Glomerular endothelial cell (primary cell): ENCODE measurements around the gene FAM98C. TPM values are rescaled to one million over a fixed set of nuclear protein-coding genes. Genes with fewer than 3 reads are reported as not detected.
"Not testable (repeated sequence)": the region's sequence is repeated elsewhere in the genome, so short reads cannot be mapped to it uniquely, and the experiment has no call there.

Experiments
- DNase-seq: peaks from one replicate; pipeline ENCODE4 v3.0.0-alpha.2; 2011; ENCODE audit warnings: low read depth, low spot score; ENCODE audit errors: extremely low read depth
- total RNA-seq: library from RNA; depleted of rRNA; stranded (reverse); fragments of >200 nt; gene quantifications from 2 replicates; pipeline ENCODE4 v1.2.3, GENCODE V29; 2015

The FAM98C gene
- total RNA-seq, 1 donor from 2014 or later, result 20.3 TPM

DNA sequence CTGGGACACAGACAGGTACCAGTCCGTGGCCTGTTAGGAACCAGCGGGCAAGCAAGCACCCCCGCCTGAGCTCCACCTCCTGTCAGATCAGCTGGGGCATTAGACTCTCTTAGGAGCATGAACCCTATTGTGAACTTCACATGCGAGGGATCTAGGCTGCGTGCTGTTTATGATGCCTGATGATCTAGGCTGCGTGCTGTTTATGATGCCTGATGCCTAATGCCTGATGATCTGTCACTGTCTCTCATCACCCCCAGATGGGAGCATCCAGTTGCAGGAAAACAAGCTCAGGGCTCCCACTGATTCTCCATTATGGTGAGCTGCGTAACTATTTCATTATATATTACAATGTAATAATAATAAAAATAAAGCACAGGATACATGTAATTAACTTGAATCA is 19.5 kb downstream of the FAM98C start:
- DNase-seq, result no peak

DNA sequence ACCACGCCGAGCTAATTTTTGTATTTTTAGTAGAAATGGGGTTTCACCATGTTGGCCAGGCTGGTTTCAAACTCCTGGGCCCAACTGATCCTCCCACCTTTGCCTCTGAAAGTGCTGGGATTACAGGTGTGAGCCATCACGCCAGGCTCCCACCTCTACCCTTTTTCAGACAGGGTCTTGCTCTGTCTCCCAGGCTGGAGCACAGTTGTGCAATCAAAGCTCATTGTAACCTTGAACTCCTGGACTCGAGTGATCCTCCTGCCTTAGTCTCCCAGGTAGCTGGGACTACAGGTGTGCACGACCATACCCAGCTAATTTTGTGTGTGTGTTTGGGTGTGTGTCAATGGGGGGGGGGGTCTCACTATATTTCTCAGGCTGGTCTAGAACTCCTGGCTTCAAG is 21.4 kb downstream of the FAM98C start:
- DNase-seq, result no peak

DNA sequence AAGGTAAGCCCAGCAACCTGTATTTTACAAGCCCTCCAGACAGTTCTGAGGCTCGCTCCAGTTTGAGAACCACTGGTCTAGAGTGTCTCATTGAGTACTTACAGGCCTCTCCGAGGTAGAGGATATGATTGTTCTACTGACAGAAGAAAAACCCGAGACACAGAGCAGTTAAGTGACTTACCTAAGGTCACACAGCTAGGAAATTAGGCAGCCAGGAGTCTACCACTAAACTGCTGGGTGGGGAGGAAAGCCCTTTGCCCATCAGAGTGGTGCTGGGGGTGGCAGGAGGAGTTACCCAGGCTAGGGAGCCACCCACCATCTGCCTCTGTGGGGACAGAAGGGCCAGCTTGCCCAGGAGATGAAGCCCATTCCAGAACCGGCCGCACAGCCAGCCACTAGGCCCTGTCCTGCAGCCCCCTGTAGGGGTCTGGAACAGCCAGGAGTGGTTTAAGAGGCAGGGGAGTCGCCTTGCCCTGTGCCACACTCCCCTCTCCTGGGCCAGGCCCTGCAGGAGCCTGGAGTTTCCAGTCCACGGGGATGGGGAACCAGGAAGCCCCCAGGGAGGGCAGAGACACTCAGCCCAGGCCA is 22.4 kb downstream of the FAM98C start:
- no peak for DNase-seq

DNA sequence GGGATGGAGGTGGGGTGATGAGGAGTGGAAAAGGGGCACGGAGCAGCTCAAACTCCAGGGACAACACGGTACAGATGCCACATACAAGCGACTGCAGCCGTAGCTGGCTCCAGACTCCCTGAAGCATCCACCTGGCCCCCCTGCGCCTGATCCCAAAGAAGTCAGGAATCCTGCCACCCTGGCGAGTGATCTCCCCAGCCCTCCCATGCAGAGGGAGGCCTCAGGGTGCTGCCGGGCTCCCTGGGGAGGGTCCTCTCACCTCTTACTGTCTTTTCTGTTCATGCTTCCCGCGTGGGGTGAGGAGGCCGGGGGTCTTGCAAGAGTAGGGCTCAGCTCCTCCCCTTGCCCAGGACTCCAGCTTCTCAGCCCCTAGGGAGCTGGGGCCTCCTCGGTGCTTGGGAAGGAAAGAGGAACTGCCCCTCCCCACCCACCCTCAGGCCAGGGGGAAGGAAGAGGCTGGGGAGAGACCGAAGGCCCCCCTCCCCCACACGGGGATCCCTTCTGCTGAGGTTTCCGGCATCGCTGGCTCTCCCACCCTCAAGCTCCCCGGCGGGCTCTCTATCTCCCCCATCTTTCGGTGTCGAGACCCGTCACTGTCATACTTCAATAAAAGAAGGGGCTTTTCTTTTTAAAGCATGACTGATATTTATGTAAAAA is 23.0 kb downstream of the FAM98C start, which contains the start of gene RASGRP4:
TSS of gene RASGRP4 (minus strand) at position 410 of the 657 bp plus-strand sequence. CDS start at position 282, 128 bp downstream.
- no peak for DNase-seq

DNA sequence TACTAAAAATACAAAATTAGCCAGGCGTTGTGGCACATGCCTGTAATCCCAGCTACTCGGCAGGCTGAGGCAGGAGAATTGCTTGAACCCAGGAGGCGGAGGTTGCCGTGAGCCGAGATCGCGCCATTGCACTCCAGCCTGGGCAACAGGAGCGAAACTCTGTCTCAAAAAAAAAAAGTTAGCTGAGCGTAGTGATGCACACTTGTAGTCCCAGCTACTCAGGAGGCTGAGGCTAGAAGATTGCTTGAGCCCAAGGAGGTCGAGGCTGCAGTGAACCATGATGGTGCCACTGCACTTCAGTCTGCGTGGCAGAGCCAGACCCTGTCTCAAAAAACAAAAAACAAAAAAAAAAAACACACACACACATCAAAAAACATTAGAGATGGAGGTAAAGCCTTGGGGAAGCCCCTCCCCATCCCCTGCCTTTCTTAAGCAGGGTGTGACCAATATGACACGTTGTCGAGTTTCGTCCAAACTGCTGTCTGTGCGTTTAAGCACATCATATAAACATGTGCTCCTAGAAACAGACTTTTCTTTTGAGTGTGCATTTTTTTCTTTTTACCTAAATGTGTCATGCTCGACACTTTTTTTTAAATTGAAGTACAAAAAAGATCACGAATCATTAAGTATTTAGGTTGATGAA is 24.3 kb downstream of the FAM98C start:
- DNase-seq, result not testable (repeated sequence)

DNA sequence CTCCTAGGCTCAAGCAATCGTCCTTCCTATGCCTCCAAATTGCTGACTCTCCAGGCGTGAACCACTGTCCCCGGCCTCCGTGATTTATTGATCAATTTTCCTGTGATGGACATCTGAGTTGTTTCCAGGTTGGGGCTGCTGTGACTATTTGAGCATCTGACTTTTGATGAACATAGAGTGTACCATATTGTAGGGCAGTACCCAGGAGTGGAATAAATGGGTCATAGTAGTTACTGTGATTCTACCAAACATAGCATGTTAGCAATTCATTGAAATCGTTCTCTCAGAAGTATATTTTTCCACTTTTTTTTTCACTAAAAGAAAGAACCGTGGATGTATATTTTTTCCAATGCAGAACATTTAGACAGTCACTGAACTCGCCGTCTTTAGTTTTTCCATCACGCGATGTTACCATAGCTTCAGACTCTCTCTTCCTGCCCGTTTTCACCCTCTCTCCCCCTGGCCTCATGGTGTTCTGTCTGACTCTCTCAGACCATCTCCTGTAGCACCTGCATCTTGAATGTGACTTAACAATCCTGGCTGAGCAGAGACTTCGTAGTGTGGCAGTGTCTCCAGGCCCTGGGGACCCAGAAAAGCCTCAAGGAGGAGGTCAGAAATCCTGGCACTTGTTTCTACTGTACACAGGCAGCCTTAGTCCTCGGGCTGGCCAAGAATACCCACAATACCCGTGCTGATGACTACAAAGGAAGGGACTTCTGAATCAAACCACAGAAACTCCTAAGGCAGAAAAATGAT is 26.3 kb downstream of the FAM98C start:
- DNase-seq, result no peak

DNA sequence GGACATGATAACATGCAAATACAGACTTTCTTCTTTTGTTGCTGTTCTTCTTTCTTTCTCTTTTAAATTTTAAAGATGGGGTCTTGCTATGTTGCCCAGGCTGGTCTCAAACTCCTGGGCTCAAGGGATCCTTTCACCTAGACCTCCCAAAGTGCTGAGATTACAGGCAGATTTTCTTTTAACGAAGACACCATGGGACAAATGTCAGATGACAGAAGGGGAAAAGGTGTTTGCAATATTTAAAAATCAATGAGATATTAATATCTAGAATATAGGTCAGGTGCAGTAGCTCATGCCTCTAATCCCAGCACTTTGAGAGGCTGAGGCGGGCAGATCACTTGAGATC is 26.9 kb downstream of the FAM98C start:
- no peak for DNase-seq

DNA sequence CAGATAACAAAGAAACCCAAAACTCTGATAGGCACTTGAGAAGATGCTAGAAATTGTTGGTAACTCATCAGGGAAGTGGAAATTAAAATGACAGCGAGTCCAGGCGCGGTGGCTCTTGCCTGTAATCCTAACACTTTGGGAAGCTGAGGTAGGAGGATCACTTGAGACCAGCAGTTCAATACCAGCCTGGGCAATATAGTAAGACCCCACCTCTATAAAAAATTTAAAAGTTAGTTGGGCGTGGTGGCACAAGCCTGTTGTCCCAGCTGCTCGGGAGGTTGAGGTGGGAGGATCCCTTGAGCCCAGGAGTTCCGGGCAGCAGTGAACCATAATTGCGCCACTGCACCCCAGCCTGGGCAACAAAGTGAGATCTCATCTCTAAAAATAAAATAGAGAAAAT is 28.0 kb downstream of the FAM98C start:
- DNase-seq, result no peak

DNA sequence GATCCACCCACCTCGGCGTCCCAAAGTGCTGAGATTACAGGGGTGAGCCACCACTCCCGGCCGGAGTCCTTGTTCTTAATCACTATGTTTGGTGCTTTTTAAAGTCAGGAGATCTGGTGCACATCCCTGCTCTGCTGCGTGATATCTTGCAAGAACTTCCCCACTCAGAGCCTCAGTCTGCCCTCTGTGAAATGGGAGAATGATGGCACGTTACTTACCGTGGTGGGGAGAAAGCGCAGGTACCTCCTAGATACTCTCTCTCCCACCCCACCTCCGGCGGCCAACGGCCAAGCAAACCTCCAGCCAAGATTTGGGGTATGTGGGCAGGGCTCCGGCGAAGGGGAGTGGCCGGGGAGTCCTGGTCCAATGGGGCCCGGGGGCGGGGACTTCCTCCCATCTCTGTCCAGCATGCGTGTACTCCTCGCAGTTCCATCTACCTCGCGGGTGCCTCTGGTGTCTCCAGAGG is 30.4 kb downstream of the FAM98C start, which contains the start of gene RYR1:
TSS of gene RYR1 (plus strand) at position 424 of the 466 bp plus-strand sequence. CDS start 139 bp downstream, outside the sequence.
- no peak for DNase-seq

DNA sequence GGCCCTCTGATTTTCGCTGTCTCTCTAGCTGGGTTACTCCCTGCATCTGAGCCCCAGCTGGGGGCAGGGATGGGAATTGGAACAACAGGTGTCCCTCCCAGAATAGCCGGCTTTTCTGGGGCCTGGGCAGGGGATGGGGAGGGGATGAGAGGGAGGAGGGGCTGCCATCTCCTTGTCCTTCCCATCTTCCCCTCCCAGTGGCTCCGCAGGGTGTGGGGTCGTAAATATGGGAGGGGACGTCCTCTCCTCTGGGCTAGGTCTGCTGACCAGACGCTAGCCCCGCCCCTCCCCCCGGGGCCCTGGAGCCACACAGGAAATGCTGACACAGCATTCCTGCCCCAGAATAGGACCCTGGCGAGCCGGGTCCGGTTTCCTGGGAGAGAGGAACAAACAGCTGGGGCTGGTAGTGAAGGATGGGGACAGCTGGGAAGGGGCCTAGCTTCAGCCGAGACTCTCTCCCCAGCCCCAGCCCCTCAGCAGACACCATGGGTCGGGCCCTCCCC is 31.7 kb downstream of the FAM98C start:
- no peak for DNase-seq

DNA sequence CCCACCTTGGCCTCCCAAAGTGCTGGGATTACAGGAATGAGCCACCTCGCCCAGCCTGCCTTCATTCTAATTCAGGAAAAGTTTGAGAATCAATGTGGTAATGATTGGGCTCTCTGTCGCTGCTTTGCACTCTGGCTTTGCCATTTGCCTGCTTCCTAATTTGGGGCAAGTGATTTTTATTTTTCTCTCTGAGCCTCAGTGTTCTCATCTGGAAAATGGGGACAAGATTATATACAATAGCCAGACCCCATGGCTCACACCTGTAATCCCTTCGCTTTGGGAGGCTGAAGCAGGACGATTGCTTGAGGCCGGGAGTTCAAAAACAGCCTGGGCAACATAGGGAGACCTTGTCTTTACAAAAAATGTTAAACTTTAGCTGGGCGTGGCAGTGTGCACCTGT is 34.4 kb downstream of the FAM98C start:
- DNase-seq, result no peak

DNA sequence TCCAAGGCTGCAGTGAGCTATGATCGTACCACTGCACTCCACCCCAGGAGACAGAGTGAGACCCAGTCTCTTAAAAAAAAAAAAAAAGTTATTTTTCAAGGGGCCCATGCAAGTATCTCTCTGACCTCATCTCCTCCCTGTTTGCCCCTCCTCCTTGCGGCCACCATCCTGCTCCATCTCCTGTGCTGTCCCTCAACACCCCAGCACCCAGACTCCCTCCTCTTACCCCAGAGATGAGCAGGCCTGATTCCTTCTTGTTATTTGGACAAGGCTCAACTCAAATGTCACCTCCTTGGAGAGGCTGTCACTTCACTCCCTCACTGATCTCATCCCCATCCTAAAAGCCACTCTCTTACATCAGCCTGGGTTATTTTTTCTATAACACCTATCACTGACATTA is 35.0 kb downstream of the FAM98C start:
- no peak for DNase-seq

DNA sequence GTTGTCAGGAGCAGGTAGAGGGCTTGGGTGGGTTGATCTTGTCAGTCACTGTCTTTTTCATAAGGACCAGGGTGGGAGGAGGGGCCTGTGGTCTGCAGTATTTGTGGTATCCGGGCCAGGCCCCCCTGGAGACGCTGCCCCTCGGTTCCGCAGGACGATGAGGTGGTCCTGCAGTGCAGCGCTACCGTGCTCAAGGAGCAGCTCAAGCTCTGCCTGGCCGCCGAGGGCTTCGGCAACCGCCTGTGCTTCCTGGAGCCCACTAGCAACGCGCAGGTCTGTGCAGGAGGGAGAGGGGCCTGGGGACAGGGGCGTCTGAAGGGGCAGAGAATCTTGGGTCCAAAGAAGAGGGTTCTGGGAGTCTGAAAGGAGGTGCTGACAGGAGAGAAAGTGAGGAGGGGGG is 37.7 kb downstream of the FAM98C start:
- DNase-seq, result no peak

DNA sequence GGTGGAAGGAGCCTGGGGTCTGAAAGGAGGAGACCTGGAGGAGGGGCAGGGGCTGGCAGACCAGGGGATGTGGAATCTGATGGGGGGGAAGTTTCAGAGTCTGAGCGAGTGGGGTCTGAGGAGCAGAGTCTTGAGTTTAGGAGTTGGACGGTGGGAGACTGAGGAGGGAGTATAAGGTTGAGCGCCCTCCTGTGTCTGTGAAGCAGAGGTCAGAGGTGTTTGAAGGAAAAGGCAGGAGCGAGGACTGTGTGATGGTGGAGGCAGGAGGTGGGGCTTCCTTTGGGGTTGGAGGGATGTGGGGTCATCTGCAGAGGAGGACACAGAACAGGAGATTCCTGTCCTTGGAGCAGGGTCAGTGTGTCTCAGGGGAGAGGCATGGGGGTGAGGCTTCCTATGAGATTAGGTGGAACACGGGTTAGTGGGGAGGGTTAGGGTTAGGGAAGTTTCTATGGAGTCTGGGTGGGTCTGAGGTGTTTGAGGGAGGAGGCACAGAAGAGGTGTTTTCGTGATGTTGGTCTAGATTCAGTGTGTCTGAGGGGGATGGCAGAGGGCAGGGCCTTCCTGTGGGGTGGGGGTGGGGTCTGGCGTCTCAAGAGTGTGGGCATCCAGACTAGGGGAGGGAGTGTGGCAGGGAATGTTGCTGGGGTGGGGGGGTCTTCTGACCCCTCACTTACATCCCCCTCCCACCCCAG is 38.9 kb downstream of the FAM98C start:
- no peak for DNase-seq

DNA sequence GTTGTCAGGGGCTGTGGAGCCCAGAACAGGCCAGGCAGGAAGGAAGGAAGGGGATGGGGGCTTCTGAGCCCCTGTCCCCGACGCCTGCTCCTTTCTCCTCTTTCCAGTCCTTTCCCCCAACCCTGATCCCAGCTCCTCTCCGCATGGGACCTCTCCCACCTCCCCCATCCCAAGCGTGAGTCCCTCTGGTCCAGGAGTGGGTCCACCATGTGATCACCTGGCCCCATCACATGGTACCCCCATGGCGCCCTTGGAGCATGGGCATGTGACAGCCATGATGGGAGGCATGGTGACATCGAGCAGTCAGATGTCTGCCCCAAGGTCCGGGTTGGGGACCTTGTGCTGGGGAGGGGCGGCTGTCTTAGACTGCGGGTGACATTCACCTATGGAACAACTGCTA is 39.8 kb downstream of the FAM98C start:
- no peak for DNase-seq

DNA sequence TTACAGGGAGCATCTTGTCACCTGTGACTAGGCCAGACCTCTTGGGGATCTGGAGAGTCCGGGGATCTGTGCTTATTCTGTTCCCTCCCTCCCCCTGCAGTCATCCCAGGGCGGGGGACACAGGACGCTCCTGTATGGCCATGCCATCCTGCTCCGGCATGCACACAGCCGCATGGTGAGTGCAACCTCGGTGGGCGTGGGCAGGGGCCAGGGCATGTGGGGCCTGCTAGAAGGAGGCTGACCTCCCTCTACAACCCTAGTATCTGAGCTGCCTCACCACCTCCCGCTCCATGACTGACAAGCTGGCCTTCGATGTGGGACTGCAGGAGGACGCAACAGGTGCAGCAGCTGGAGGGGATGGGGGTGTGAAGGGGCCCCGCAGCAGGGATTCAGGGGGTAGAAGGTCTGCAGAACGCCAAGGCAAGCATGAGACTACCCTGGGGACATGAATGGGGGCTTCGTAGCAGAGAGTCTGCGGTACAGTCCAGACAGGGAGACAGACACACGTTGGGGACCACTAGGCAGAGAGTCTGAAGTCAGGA is 40.6 kb downstream of the FAM98C start:
- no peak for DNase-seq

DNA sequence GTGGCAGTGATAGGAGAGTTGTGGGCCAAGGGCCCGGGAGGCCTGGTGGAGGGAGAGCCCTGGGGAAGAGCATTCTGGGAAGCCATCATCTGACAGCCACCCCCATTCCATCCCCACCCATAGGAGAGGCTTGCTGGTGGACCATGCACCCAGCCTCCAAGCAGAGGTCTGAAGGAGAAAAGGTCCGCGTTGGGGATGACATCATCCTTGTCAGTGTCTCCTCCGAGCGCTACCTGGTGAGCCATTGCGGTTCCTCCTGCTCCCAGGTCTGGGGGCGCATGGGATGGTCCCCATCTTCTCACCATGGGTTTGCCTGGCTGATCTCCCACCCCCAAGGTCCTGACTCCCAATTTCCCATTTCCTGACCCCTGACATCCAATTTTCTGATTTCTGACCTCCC is 41.1 kb downstream of the FAM98C start:
- no peak for DNase-seq

DNA sequence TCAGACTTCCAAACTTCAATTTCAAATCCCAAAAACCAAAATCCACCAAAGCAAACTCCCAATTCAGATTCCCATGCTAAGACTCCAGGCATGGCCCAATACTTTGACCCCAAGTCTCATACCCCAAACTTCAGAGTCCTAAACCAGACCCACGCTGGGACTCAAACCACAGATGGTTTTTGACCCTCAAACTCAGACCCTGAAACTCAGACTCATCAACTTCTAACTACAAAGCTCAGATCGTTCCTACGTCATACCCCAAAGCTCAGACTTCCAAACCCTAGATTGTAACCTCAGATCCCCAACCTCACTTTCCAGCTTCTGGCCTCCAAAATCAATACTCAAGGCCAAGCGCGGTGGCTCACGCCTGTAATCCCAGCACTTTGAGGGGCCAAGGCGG is 42.5 kb downstream of the FAM98C start:
- DNase-seq, result no peak

DNA sequence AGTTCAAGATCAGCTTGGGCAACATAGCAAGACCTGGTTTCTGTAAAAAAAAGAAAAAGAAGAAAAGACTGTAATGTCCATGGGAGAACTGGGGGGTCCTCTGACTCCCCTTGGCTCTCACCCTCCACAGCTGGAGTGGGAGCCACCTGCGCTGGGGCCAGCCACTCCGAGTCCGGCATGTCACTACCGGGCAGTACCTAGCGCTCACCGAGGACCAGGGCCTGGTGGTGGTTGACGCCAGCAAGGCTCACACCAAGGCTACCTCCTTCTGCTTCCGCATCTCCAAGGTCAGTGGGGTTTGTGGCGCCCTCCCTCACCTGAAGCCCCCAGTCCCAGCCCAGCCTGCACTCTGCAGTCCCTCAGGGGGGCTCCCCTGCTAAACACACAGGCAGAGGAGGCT is 45.3 kb downstream of the FAM98C start:
- DNase-seq, result no peak

DNA sequence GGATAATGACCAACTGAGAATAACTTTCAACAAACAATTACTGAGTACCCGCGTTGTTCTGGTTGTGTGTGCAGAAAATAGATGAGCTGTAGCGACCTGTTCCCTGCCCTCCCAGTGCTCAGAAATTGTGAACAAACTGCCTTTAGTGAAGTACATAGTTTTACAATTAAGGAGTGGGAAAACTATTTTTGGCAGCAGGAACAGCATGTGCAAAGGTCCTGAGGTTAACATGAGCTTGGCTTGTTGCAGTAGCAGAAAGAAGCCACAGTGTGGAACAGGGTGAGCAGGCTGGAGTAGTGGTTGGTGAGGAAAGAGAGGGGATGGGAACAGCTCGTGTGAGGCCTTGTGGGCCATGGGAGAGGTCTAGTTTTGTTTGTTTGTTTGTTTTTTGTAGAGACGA is 46.6 kb downstream of the FAM98C start:
- DNase-seq, result no peak
